CD14-positive monocyte (primary cell): ENCODE measurements around the gene LRRC75B. TPM values are rescaled to one million over a fixed set of nuclear protein-coding genes. Genes with fewer than 3 reads are reported as not detected.
"Not testable (repeated sequence)": the region's sequence is repeated elsewhere in the genome, so short reads cannot be mapped to it uniquely, and the experiment has no call there.

ENCODE experiments used
- DNase-seq, 3 donors: peaks; one replicate each; pipeline ENCODE4 v3.0.0-alpha.2; 2011 to 2022
- H2AFZ ChIP-seq: 2 replicates; pipeline ENCODE4 v1.6.0; 2012; ENCODE audit warnings: mild to moderate bottlenecking, low read depth, low read length, inconsistent platforms; ENCODE audit not compliant: insufficient read depth, poor library complexity, severe bottlenecking
- H3K27ac ChIP-seq, 2 donors: 1 replicate in 1 of 2; 2 replicates in 1 of 2; pipeline ENCODE4 v1.5.1; 2012 to 2013; ENCODE audit warnings: low read length in 2 of 2, control low read depth in 1 of 2, inconsistent platforms in 1 of 2, low read depth in 1 of 2, mild to moderate bottlenecking in 1 of 2
- H3K27me3 ChIP-seq, 2 donors: one replicate each; pipeline versions ENCODE4 v1.6.0 to v1.6.1; 2011 to 2013; ENCODE audit warnings: low read length in 2 of 2; ENCODE audit not compliant: control insufficient read depth in 2 of 2, insufficient read depth in 2 of 2
- H3K36me3 ChIP-seq, 2 donors: replicated peaks in 1 of 2; 1 replicate in 1 of 2; 2 replicates in 1 of 2; pipeline versions ENCODE4 v1.5.1 to v1.6.1; 2012 to 2013; ENCODE audit warnings: low read length in 2 of 2, control low read depth in 1 of 2, inconsistent platforms in 1 of 2, mild to moderate bottlenecking in 1 of 2; ENCODE audit not compliant: insufficient read depth in 2 of 2, control insufficient read depth in 1 of 2
- H3K4me1 ChIP-seq, 2 donors: 1 replicate in 1 of 2; 2 replicates in 1 of 2; pipeline versions ENCODE4 v1.5.1 to v1.6.1; 2012 to 2013; ENCODE audit warnings: low read length in 2 of 2, control low read depth in 1 of 2, inconsistent platforms in 1 of 2, mild to moderate bottlenecking in 1 of 2, moderate library complexity in 1 of 2; ENCODE audit not compliant: insufficient read depth in 2 of 2, control insufficient read depth in 1 of 2
- H3K4me2 ChIP-seq: replicated peaks from 2 replicates; pipeline ENCODE3; 2012; ENCODE audit warnings: low read length, moderate library complexity, mild to moderate bottlenecking; ENCODE audit not compliant: poor library complexity, severe bottlenecking; ENCODE audit errors: extremely low read depth
- H3K4me3 ChIP-seq, 3 experiments: fragments of 200-600 bp in 1 of 3; sonication (generic) in 1 of 3; replicated peaks in 1 of 3; 1 replicate in 2 of 3; 2 replicates in 1 of 3; pipeline ENCODE4 v1.5.1; 2011 to 2013; ENCODE audit warnings: low read length in 3 of 3, mild to moderate bottlenecking in 3 of 3, control low read depth in 2 of 3, low read depth in 2 of 3, inconsistent platforms in 1 of 3, moderate library complexity in 1 of 3
- H3K79me2 ChIP-seq: 2 replicates; pipeline ENCODE4 v1.6.0; 2012; ENCODE audit warnings: mild to moderate bottlenecking, control low read depth, inconsistent platforms, low read length, moderate library complexity; ENCODE audit not compliant: insufficient read depth
- H3K9ac ChIP-seq: 2 replicates; pipeline ENCODE4 v1.6.0; 2017; ENCODE audit warnings: low read length, mild to moderate bottlenecking; ENCODE audit not compliant: insufficient read depth, poor library complexity, severe bottlenecking
- H3K9me3 ChIP-seq, 2 donors: replicated peaks in 1 of 2; 1 replicate in 1 of 2; 2 replicates in 1 of 2; pipeline versions ENCODE4 v1.5.1 to v1.6.1; 2012 to 2013; ENCODE audit warnings: low read length in 2 of 2, control low read depth in 1 of 2; ENCODE audit not compliant: control insufficient read depth in 1 of 2, insufficient read depth in 1 of 2
- H4K20me1 ChIP-seq: 2 replicates; pipeline ENCODE4 v1.6.0; 2012; ENCODE audit warnings: mild to moderate bottlenecking, low read length, control low read depth, moderate library complexity; ENCODE audit not compliant: insufficient read depth
- H3K27ac Mint-ChIP-seq, 7 donors: one replicate each; pipeline ENCODE4 v1.8.0; 2020; ENCODE audit warnings: mild to moderate bottlenecking in 7 of 7, mixed read lengths in 7 of 7, moderate library complexity in 6 of 7, inconsistent platforms in 2 of 7
- H3K27me3 Mint-ChIP-seq, 3 donors: one replicate each; pipeline ENCODE4 v1.8.0; 2021 to 2022; ENCODE audit warnings: low read depth in 3 of 3, mild to moderate bottlenecking in 3 of 3, mixed read lengths in 3 of 3, moderate library complexity in 3 of 3, inconsistent platforms in 1 of 3
- H3K36me3 Mint-ChIP-seq, 2 donors: one replicate each; pipeline ENCODE4 v1.8.0; 2020; ENCODE audit warnings: mixed read lengths in 2 of 2, inconsistent platforms in 1 of 2, mild to moderate bottlenecking in 1 of 2
- H3K4me1 Mint-ChIP-seq: one replicate; pipeline ENCODE4 v1.8.0; 2020; ENCODE audit warnings: mild to moderate bottlenecking, mixed read lengths
- H3K4me3 Mint-ChIP-seq, 2 donors: one replicate each; pipeline ENCODE4 v1.8.0; 2020; ENCODE audit warnings: mild to moderate bottlenecking in 2 of 2, mixed read lengths in 2 of 2, moderate library complexity in 1 of 2
- H3K9me3 Mint-ChIP-seq, 7 donors: one replicate each; pipeline ENCODE4 v1.8.0; 2020 to 2022; ENCODE audit warnings: mixed read lengths in 7 of 7, mild to moderate bottlenecking in 6 of 7, moderate library complexity in 6 of 7, inconsistent platforms in 2 of 7
- WGBS: methylation state at CpG from one replicate; pipeline ENCODE4 v1.1.5; 2013; ENCODE audit warnings: missing lambda C conversion rate; ENCODE audit not compliant: insufficient coverage; 5-methylcytosine and 5-hydroxymethylcytosine counted together
- intact Hi-C, 2 donors: fragments of 100-400 bp; cut with micrococcal nuclease; formaldehyde crosslinking; loops; one replicate each; pipeline versions ENCODE4 v1.15.0 to v1.15.1; 2023
- polyA plus RNA-seq, 3 donors: library from polyadenylated mRNA; depleted of rRNA in 1 of 3; unstranded in 2 of 3; stranded (reverse) in 1 of 3; fragments of 300-500 nt in 2 of 3; fragments of >200 nt in 1 of 3; fragmentation: Illumina TruSeq in 2 of 3; gene quantifications; 1 replicate in 2 of 3; 2 replicates in 1 of 3; pipeline ENCODE4 v1.2.3, GENCODE V29; 2012 to 2021
- TF ChIP-seq, protein P1 (sequence below): fragments of 200-600 bp; IDR thresholded peaks from one replicate; pipeline ENCODE4 v1.8.0; 2022; ENCODE audit warnings: antibody characterized with exemption, mild to moderate bottlenecking

Gene LRRC75B
- polyA plus RNA-seq, 3 donors: 0.20 to 5.2 (median 0.53) TPM

DNA sequence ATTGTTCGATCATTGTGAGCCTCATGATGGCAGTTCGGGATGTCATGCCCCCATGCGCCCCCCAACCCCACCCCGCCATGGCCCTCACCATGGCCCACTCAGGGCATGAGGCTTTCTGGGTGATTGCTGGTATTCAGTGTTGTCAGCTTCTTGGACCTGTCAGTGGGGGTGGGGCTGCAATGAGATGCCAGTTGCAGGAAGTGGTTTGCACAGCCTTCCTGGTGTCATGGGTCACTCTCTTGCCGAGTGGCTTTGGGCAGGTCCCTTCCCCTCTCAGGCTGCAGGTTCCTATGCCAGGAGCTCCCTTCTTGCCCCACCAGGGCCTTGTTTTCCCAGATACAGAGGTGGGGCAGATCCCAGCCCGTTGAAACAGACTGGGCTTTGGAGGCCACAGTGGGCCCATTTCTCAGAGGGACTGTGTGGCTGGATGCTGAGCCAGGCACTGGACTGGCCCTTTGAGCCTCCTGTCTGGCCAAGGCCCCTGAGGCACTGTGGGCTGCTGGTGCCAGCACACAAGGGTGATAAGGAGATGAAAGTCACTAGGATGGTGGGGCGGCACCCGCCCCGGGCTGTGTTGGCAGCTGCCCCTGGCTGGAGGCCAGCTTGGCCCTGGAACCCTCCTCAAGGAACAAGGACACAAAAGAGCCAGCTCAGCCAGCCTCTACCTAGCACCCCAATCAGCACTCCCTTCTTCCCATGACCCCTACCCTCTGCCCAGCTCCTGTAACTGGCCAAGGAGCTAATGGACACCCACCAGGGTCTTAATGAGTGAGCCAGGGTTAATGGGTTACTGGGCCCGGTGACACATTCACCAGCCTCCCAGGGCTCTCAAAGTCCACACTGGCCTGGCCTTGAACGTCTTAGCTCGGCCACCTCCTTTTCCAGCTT lies 8.6 kb upstream of the LRRC75B start:
- intact Hi-C loops: no loop called here
- WGBS: 66% methylated on average over 10 of the region's 12 CpGs
- H3K4me1 Mint-ChIP-seq: peaks cover 37% of the 10 kb centered on the region

DNA sequence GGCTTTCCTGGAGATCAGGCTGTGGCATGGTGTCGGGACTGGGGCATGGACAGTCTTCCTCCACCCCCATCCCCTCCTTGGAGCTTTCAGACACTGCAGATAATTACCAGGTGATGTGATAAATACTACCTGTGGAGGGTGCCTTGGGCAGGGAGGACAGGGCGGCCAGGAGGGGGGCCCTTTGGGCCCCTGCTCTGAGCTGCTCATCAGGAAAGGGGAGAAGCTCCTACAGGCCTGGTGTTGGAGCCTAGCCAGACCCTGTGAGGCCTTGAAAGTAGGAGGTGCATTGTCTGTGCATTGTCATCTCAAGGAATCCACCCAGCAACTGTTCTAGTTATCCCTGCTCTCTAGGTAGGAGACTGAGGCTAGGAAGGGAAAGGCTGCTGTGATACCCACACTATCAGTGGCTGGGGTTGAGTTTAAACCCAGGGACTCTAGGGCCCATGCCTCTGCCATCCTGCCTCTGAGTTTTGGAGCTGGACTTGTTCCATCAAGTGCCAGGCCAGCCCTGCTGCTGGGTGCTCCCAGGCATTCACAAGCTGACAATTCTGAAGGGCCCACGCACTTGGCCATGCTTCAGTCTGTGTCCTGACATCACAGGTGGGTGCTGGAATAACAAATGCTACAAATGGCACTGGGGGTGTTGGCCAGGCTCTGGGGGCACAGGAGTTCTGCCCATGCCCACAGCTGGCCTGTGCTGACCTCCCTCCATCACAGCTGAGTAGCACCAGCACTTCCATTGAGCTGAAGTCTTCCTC lies 7.3 kb upstream of the LRRC75B start:
- H3K4me3 Mint-ChIP-seq, H4K20me1 ChIP-seq, H3K27me3 Mint-ChIP-seq, H2AFZ ChIP-seq, H3K36me3 ChIP-seq, H3K27ac ChIP-seq, H3K79me2 ChIP-seq, H3K9ac ChIP-seq, intact Hi-C loops, H3K36me3 Mint-ChIP-seq, H3K9me3 ChIP-seq, H3K4me3 ChIP-seq, H3K9me3 Mint-ChIP-seq, H3K4me2 ChIP-seq, H3K27me3 ChIP-seq, DNase-seq: not testable (repeated sequence)
- peaks cover 34% of the 10 kb centered on the region for H3K4me1 Mint-ChIP-seq
- peak overlapping the region in 2 of 7 donors; percentile 68 to 71 for H3K27ac Mint-ChIP-seq
- 100% methylated on average over 2 of the region's 3 CpGs for WGBS
- H3K4me1 ChIP-seq: peaks cover 27 to 29% of the 10 kb centered on the region in 2 donors

More for the DNA sequence above, 8.6 kb upstream of the LRRC75B start:
- H3K4me1 ChIP-seq: peaks cover 27 to 29% of the 10 kb centered on the region in 2 donors
- no peaks in the 10 kb centered on the region for H3K9me3 Mint-ChIP-seq
- no peak overlapping the region for H3K4me3 Mint-ChIP-seq
- H3K27ac Mint-ChIP-seq: peak overlapping the region; percentile 70 to 90 (median 85)
- H3K27me3 Mint-ChIP-seq: peaks cover 0 to 4% (median 0%) of the 10 kb centered on the region in 3 donors
- peak overlapping the region; percentile 38 for H3K9ac ChIP-seq
- H3K9me3 ChIP-seq: no peaks in the 10 kb centered on the region
- H3K36me3 Mint-ChIP-seq: no peaks in the 10 kb centered on the region
- peak overlapping the region; percentile 76 for H2AFZ ChIP-seq
- H4K20me1 ChIP-seq: no peaks in the 10 kb centered on the region
- peak; percentile 48 to 68 (median 57) for DNase-seq
- H3K4me3 ChIP-seq: no peak overlapping the region
- TF ChIP-seq, protein P1, sequence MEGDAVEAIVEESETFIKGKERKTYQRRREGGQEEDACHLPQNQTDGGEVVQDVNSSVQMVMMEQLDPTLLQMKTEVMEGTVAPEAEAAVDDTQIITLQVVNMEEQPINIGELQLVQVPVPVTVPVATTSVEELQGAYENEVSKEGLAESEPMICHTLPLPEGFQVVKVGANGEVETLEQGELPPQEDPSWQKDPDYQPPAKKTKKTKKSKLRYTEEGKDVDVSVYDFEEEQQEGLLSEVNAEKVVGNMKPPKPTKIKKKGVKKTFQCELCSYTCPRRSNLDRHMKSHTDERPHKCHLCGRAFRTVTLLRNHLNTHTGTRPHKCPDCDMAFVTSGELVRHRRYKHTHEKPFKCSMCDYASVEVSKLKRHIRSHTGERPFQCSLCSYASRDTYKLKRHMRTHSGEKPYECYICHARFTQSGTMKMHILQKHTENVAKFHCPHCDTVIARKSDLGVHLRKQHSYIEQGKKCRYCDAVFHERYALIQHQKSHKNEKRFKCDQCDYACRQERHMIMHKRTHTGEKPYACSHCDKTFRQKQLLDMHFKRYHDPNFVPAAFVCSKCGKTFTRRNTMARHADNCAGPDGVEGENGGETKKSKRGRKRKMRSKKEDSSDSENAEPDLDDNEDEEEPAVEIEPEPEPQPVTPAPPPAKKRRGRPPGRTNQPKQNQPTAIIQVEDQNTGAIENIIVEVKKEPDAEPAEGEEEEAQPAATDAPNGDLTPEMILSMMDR: no peak
- no peak overlapping the region for H3K4me2 ChIP-seq
- no peaks in the 10 kb centered on the region for H3K27me3 ChIP-seq
- no peaks in the 10 kb centered on the region for H3K79me2 ChIP-seq
- no peaks in the 10 kb centered on the region for H3K36me3 ChIP-seq
- H3K27ac ChIP-seq: peak overlapping the region; percentile 47 to 77
